H9 (cell line): ENCODE results near the gene SHANK1. TPM values are rescaled to one million over a fixed set of nuclear protein-coding genes. Genes with fewer than 3 reads are reported as not detected.
"Not testable (repeated sequence)": the region's sequence is repeated elsewhere in the genome, so short reads cannot be mapped to it uniquely, and the experiment has no call there.

Experiments
- DNase-seq: peaks from one replicate; pipeline ENCODE4 v3.0.0-alpha.2; 2017
- H2AFZ ChIP-seq: one replicate; pipeline ENCODE4 v1.6.1; 2013; ENCODE audit warnings: mild to moderate bottlenecking, low read length, control low read depth, moderate library complexity
- H2AK5ac ChIP-seq: 2 replicates; pipeline ENCODE4 v1.6.1; 2013; ENCODE audit warnings: low read length, control low read depth, mixed read lengths; ENCODE audit not compliant: insufficient read length
- H2BK120ac ChIP-seq: one replicate; pipeline ENCODE4 v1.6.1; 2013; ENCODE audit warnings: low read depth, mild to moderate bottlenecking, low read length, control low read depth, inconsistent platforms; ENCODE audit not compliant: poor library complexity, severe bottlenecking
- H2BK12ac ChIP-seq: 2 replicates; pipeline ENCODE4 v1.6.1; 2013; ENCODE audit warnings: low read length, control low read depth, mixed read lengths, low read depth; ENCODE audit not compliant: insufficient read length
- H2BK15ac ChIP-seq: 2 replicates; pipeline ENCODE4 v1.6.1; 2013; ENCODE audit warnings: low read depth, low read length, control low read depth
- H2BK20ac ChIP-seq: one replicate; pipeline ENCODE4 v1.6.1; 2013; ENCODE audit warnings: low read depth, mild to moderate bottlenecking, low read length, control low read depth, inconsistent platforms; ENCODE audit not compliant: poor library complexity, severe bottlenecking
- H2BK5ac ChIP-seq: 2 replicates; pipeline ENCODE4 v1.6.1; 2013; ENCODE audit warnings: low read length, control low read depth, mixed read lengths; ENCODE audit not compliant: insufficient read length
- H3K14ac ChIP-seq: 2 replicates; pipeline ENCODE4 v1.6.1; 2013; ENCODE audit warnings: low read length, control low read depth; ENCODE audit not compliant: insufficient read depth
- H3K18ac ChIP-seq: 2 replicates; pipeline ENCODE4 v1.6.1; 2013; ENCODE audit warnings: low read depth, mild to moderate bottlenecking, mixed read lengths, low read length, control low read depth; ENCODE audit not compliant: insufficient read length
- H3K23ac ChIP-seq: 2 replicates; pipeline ENCODE4 v1.6.1; 2013; ENCODE audit warnings: low read length, control low read depth, mixed read lengths, low read depth; ENCODE audit not compliant: insufficient read length
- H3K23me2 ChIP-seq: 2 replicates; pipeline ENCODE4 v1.6.1; 2013; ENCODE audit warnings: low read depth, mild to moderate bottlenecking, mixed read lengths, low read length, control low read depth; ENCODE audit not compliant: insufficient read length, poor library complexity, severe bottlenecking
- H3K27ac ChIP-seq: 2 replicates; pipeline ENCODE4 v1.5.1; 2013; ENCODE audit warnings: low read length, control low read depth, mixed read lengths, low read depth; ENCODE audit not compliant: insufficient read length
- H3K27me3 ChIP-seq: 2 replicates; pipeline ENCODE4 v1.6.1; 2013; ENCODE audit warnings: low read length, control low read depth, inconsistent platforms; ENCODE audit not compliant: insufficient read depth
- H3K4ac ChIP-seq: 2 replicates; pipeline ENCODE4 v1.6.1; 2013; ENCODE audit warnings: low read depth, mild to moderate bottlenecking, control low read depth, inconsistent platforms, low read length, moderate library complexity
- H3K4me1 ChIP-seq: 2 replicates; pipeline ENCODE4 v1.6.1; 2013; ENCODE audit warnings: low read length, control low read depth, inconsistent platforms; ENCODE audit not compliant: insufficient read depth
- H3K4me2 ChIP-seq: 2 replicates; pipeline ENCODE4 v1.6.1; 2013; ENCODE audit warnings: low read length, control low read depth, mixed read lengths; ENCODE audit not compliant: insufficient read length, insufficient read depth
- H3K56ac ChIP-seq: 2 replicates; pipeline ENCODE4 v1.6.1; 2013; ENCODE audit warnings: low read depth, mild to moderate bottlenecking, mixed read lengths, low read length, control low read depth; ENCODE audit not compliant: insufficient read length
- H3K79me1 ChIP-seq: 2 replicates; pipeline ENCODE4 v1.6.1; 2013; ENCODE audit warnings: low read depth, mild to moderate bottlenecking, moderate library complexity, low read length, control low read depth, inconsistent platforms; ENCODE audit not compliant: insufficient read depth, poor library complexity, severe bottlenecking
- H3K79me2 ChIP-seq: 2 replicates; pipeline ENCODE4 v1.6.1; 2013; ENCODE audit warnings: low read length, control low read depth, inconsistent platforms; ENCODE audit not compliant: insufficient read depth
- H3K9ac ChIP-seq: 2 replicates; pipeline ENCODE4 v1.6.1; 2013; ENCODE audit warnings: low read length, control low read depth, mixed read lengths; ENCODE audit not compliant: insufficient read length; ENCODE audit errors: extremely low read depth
- H3K9me3 ChIP-seq: one replicate; pipeline ENCODE4 v1.6.1; 2013; ENCODE audit warnings: low read depth, low read length, inconsistent platforms; ENCODE audit not compliant: control insufficient read depth
- H3T11ph ChIP-seq: one replicate; pipeline ENCODE4 v1.6.1; 2013; ENCODE audit warnings: mild to moderate bottlenecking, low read length, control low read depth, inconsistent platforms
- H4K20me1 ChIP-seq: one replicate; pipeline ENCODE4 v1.6.1; 2013; ENCODE audit not compliant: control insufficient read depth, insufficient read length, insufficient read depth
- H4K5ac ChIP-seq: 2 replicates; pipeline ENCODE4 v1.6.1; 2013; ENCODE audit warnings: low read depth, mild to moderate bottlenecking, mixed read lengths, low read length, control low read depth; ENCODE audit not compliant: insufficient read length
- H4K8ac ChIP-seq: replicated peaks from 2 replicates; pipeline ENCODE4 v1.6.1; 2013; ENCODE audit warnings: low read length, control low read depth, mixed read lengths, low read depth; ENCODE audit not compliant: insufficient read length
- H4K91ac ChIP-seq: 2 replicates; pipeline ENCODE4 v1.6.1; 2013; ENCODE audit warnings: low read depth, mild to moderate bottlenecking, moderate library complexity, mixed read lengths, low read length, control low read depth; ENCODE audit not compliant: insufficient read length
- H3K27ac Mint-ChIP-seq, 3 experiments: 2 replicates in 2 of 3; 3 replicates in 1 of 3; pipeline ENCODE4 v1.8.0; 2020 to 2021; ENCODE audit warnings: mixed read lengths in 3 of 3, mild to moderate bottlenecking in 1 of 3, moderate library complexity in 1 of 3
- H3K27me3 Mint-ChIP-seq: 2 replicates; pipeline ENCODE4 v1.8.0; 2021; ENCODE audit warnings: low read depth, mild to moderate bottlenecking, moderate library complexity, mixed read lengths
- H3K36me3 Mint-ChIP-seq, 3 experiments: 2 replicates in 2 of 3; 3 replicates in 1 of 3; pipeline ENCODE4 v1.8.0; 2020 to 2021; ENCODE audit warnings: low read depth in 3 of 3, mixed read lengths in 3 of 3; ENCODE audit not compliant: insufficient read depth in 1 of 3
- H3K4me1 Mint-ChIP-seq, 2 experiments: 2 replicates each; pipeline ENCODE4 v1.8.0; 2020; ENCODE audit warnings: mixed read lengths in 2 of 2
- H3K4me3 Mint-ChIP-seq, 2 experiments: 2 replicates in 1 of 2; 3 replicates in 1 of 2; pipeline ENCODE4 v1.8.0; 2020 to 2021; ENCODE audit warnings: mild to moderate bottlenecking in 2 of 2, mixed read lengths in 2 of 2, moderate library complexity in 1 of 2
- H3K9me3 Mint-ChIP-seq, 2 experiments: 2 replicates in 1 of 2; 3 replicates in 1 of 2; pipeline ENCODE4 v1.8.0; 2020; ENCODE audit warnings: mild to moderate bottlenecking in 2 of 2, mixed read lengths in 2 of 2, moderate library complexity in 1 of 2
- WGBS: extraction: QIAGEN DNeasy Blood & Tissue Kit; methylation state at CpG from one replicate; pipeline ENCODE4 v1.1.7; 2013; ENCODE audit warnings: missing lambda C conversion rate, low lambda C conversion rate, mixed read lengths; ENCODE audit not compliant: insufficient read length; ENCODE audit errors: extremely low coverage; 5-methylcytosine and 5-hydroxymethylcytosine counted together
- total RNA-seq: library from RNA; stranded (reverse); gene quantifications from 2 replicates; pipeline ENCODE4 v1.2.1, GENCODE V29; 2021

The SHANK1 gene
- total RNA-seq, 1 experiment from 2014 or later: 1.7 TPM

DNA sequence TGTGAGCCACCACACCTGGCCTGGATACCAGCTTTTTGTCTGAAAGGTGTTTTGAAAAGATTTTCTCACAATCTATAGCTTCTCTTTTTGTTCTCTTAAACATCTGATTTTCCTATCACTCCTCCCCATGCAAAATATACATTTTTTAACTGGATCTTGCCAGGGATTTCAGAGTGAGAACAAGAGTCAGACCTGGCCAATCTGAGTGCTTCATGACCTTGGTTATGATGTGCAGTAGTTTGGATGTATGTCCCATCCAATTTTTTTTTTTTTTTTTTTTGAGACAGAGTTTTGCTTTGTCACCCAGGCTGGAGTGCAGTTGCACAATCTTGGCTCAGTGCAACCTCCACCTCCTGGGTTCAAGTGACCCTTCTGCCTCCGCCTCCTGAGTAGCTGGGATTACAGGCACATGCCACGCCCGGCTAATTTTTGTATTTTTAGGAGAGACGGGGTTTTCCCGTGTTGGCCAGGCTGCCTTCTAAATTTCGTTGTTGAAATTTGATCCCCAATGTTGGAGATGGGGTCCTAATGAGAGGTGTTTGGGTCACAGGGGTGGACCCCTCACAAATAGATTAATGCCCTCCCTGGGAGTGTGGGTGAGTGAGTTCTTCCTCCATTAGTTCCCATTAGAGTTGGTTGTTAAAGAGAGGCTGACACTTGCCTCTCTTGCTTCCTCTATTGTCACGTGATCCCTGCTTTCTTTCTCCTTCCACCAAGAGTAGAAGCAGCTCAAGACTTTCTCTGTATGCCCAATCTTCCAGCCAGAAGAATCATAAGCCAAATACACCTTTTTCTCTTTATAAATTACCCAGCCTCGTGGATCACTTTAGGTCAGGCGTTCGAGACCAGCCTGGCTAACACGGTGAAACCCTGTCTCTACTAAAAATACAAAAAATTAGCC, 106.8 kb downstream of the SHANK1 start:
- not testable (repeated sequence) for H3K4me1 Mint-ChIP-seq, H2BK20ac ChIP-seq, H3K9me3 ChIP-seq, H3T11ph ChIP-seq, DNase-seq, H3K36me3 Mint-ChIP-seq, H3K4me3 Mint-ChIP-seq, H2BK15ac ChIP-seq, H4K20me1 ChIP-seq, H3K4me2 ChIP-seq, H3K4me1 ChIP-seq, H2BK5ac ChIP-seq, H3K4ac ChIP-seq, H2AFZ ChIP-seq, H2BK120ac ChIP-seq, H3K23me2 ChIP-seq, H3K27me3 ChIP-seq, H3K18ac ChIP-seq, H3K79me1 ChIP-seq, H3K27ac Mint-ChIP-seq, H3K9me3 Mint-ChIP-seq, H3K23ac ChIP-seq, H2AK5ac ChIP-seq, H3K56ac ChIP-seq, H3K27ac ChIP-seq, H2BK12ac ChIP-seq, H4K91ac ChIP-seq, H3K14ac ChIP-seq, H4K8ac ChIP-seq, H4K5ac ChIP-seq, H3K79me2 ChIP-seq, H3K9ac ChIP-seq
- H3K27me3 Mint-ChIP-seq: peaks cover 41% of the 10 kb centered on the region
- WGBS: no CpG with 5 or more reads among the region's 11 CpGs

Other genes starting within 250 kb of the SHANK1 start
- 109 and 110 TPM in 2 replicates for gene EMC10, start 243.3 kb downstream of the SHANK1 start, total RNA-seq
- gene GARIN5A, start 243.0 kb downstream of the SHANK1 start, total RNA-seq: 9.5 and 10.5 TPM in 2 replicates
- gene JOSD2, start 208.6 kb downstream of the SHANK1 start, total RNA-seq: 5.0 and 5.4 TPM in 2 replicates
- gene ASPDH, start 205.9 kb downstream of the SHANK1 start, total RNA-seq: not detected in 2 replicates
- 3.7 and 3.8 TPM in 2 replicates for gene LRRC4B, start 151.4 kb downstream of the SHANK1 start, total RNA-seq
- gene SYT3, start 79.9 kb downstream of the SHANK1 start, total RNA-seq: 2.8 and 3.1 TPM in 2 replicates
- gene C19orf81, start 70.4 kb downstream of the SHANK1 start, total RNA-seq: 9.6 and 11.0 TPM in 2 replicates
- gene CLEC11A, start 3.6 kb upstream of the SHANK1 start, total RNA-seq: 3.8 and 3.9 TPM in 2 replicates
- gene GPR32, start 50.7 kb upstream of the SHANK1 start, total RNA-seq: not detected in 2 replicates
- not detected in 2 replicates for gene ACP4, start 70.6 kb upstream of the SHANK1 start, total RNA-seq
- gene KLK1, start 104.0 kb upstream of the SHANK1 start, total RNA-seq: 2.1 and 2.3 TPM in 2 replicates
- gene KLK15, start 113.8 kb upstream of the SHANK1 start, total RNA-seq: not detected in 2 replicates
- not detected in 2 replicates for gene KLK3, start 135.1 kb upstream of the SHANK1 start, total RNA-seq
- not detected in 2 replicates for gene KLK2, start 153.6 kb upstream of the SHANK1 start, total RNA-seq
- gene KLK4, start 191.6 kb upstream of the SHANK1 start, total RNA-seq: 0.48 TPM in 1 of 2 replicates, not detected in the other
- not detected in 2 replicates for gene KLK5, start 233.2 kb upstream of the SHANK1 start, total RNA-seq
- 2.6 and 3.4 TPM in 2 replicates for gene KLK6, start 249.8 kb upstream of the SHANK1 start, total RNA-seq